HG03378 (cell line): Measurements from ENCODE around the gene SMIM5.
"Not testable (repeated sequence)": the region's sequence is repeated elsewhere in the genome, so short reads cannot be mapped to it uniquely, and the experiment has no call there.

Experiments
- ATAC-seq: cut with Tn5 transposase; IDR thresholded peaks from one replicate; pipeline ENCODE4 v1.9.1; 2021; ENCODE audit warnings: mild to moderate bottlenecking, moderate library complexity; ENCODE audit not compliant: unreplicated experiment

The SMIM5 gene

GRCh38 chr17:75632863-75633485 is at the start of gene SMIM5:
TSS of gene SMIM5 (plus strand) at chr17:75633434. CDS start at chr17:75640202, 6,768 bp downstream.
- no peak for ATAC-seq

GRCh38 chr17:75584849-75585175 is 48.4 kb upstream of the SMIM5 start:
- no peak for ATAC-seq

GRCh38 chr17:75587675-75588595 is 45.3 kb upstream of the SMIM5 start, which contains the start of gene MYO15B:
TSS of gene MYO15B (plus strand) at chr17:75587800. CDS start at chr17:75588058, 258 bp downstream.
- no peak for ATAC-seq

- ATAC-seq: no peak
Measured at GRCh38 chr17:75588596-75589011, 44.6 kb upstream of the SMIM5 start.

GRCh38 chr17:75589012-75589918 is 44.0 kb upstream of the SMIM5 start:
- no peak for ATAC-seq

- ATAC-seq: no peak
Measured at GRCh38 chr17:75589919-75590303, 43.3 kb upstream of the SMIM5 start.

GRCh38 chr17:75590314-75590761 is 42.9 kb upstream of the SMIM5 start:
- ATAC-seq: no peak

GRCh38 chr17:75590849-75591721 is 42.1 kb upstream of the SMIM5 start:
- no peak for ATAC-seq

- no peak for ATAC-seq
Measured at GRCh38 chr17:75591722-75592302, 41.4 kb upstream of the SMIM5 start.

GRCh38 chr17:75592348-75593020 is 40.8 kb upstream of the SMIM5 start:
- ATAC-seq: no peak

- not testable (repeated sequence) for ATAC-seq
Measured at GRCh38 chr17:75593430-75593829, 39.8 kb upstream of the SMIM5 start.

GRCh38 chr17:75594499-75595283 is 38.5 kb upstream of the SMIM5 start:
- no peak for ATAC-seq

- ATAC-seq: no peak
Measured at GRCh38 chr17:75595284-75595919, 37.8 kb upstream of the SMIM5 start.

GRCh38 chr17:75595920-75596313 is 37.3 kb upstream of the SMIM5 start:
- ATAC-seq: no peak

GRCh38 chr17:75596320-75597087 is 36.7 kb upstream of the SMIM5 start:
- no peak for ATAC-seq

- no peak for ATAC-seq
Measured at GRCh38 chr17:75601057-75601987, 31.9 kb upstream of the SMIM5 start.
